HepG2 (cell line): ENCODE data around the gene CPVL. TPM values are rescaled to one million over a fixed set of nuclear protein-coding genes. Genes with fewer than 3 reads are reported as not detected.

Source experiments
- ATF7-NPFF ChIP-seq: sonication (generic); formaldehyde crosslinking; IDR thresholded peaks from 2 replicates; pipeline ENCODE4 v1.8.1; 2023; ENCODE audit warnings: mild to moderate bottlenecking, low read depth, missing genetic modification reagents, moderate library complexity
- BATF2 ChIP-seq: sonication (generic); formaldehyde crosslinking; IDR thresholded peaks from 2 replicates; pipeline ENCODE4 v1.8.0; 2022; ENCODE audit warnings: mild to moderate bottlenecking, missing genetic modification reagents, moderate library complexity
- CEBPG ChIP-seq: IDR thresholded peaks from 2 replicates; pipeline ENCODE4 v1.6.1; 2016
- CSRNP2 ChIP-seq: sonication (generic); formaldehyde crosslinking; conservative IDR thresholded peaks from 2 replicates; pipeline ENCODE4 v1.8.0; 2022; ENCODE audit warnings: low read depth, missing genetic modification reagents
- FOSL2 ChIP-seq: sonication (generic); formaldehyde crosslinking; IDR thresholded peaks from 2 replicates; pipeline ENCODE4 v1.4.0; 2020; ENCODE audit warnings: missing genetic modification reagents
- HNF4A ChIP-seq: sonication (generic); formaldehyde crosslinking; IDR thresholded peaks from 2 replicates; pipeline ENCODE4 v1.4.0; 2020; ENCODE audit warnings: missing genetic modification reagents
- IKZF5 ChIP-seq: IDR thresholded peaks from 2 replicates; pipeline ENCODE4 v1.6.1; 2018; ENCODE audit warnings: missing genetic modification reagents, mild to moderate bottlenecking, missing compliant biosample characterization
- KLF11 ChIP-seq: IDR thresholded peaks from 2 replicates; pipeline ENCODE4 v1.6.1; 2016; ENCODE audit warnings: missing compliant biosample characterization
- KLF6 ChIP-seq: IDR thresholded peaks from 2 replicates; pipeline ENCODE4 v1.8.0; 2016; ENCODE audit warnings: missing biosample characterization, missing genetic modification reagents
- MTF1 ChIP-seq: sonication (generic); formaldehyde crosslinking; IDR thresholded peaks from 2 replicates; pipeline ENCODE4 v1.5.0; 2020; ENCODE audit warnings: missing genetic modification reagents
- PBX3 ChIP-seq: sonication (generic); formaldehyde crosslinking; IDR thresholded peaks from 2 replicates; pipeline ENCODE4 v1.8.1; 2023; ENCODE audit warnings: missing genetic modification reagents, inconsistent platforms, borderline replicate concordance
- RFXAP ChIP-seq: sonication (generic); formaldehyde crosslinking; IDR thresholded peaks from 2 replicates; pipeline ENCODE4 v1.4.0; 2020; ENCODE audit warnings: missing genetic modification reagents, borderline replicate concordance
- SNAI1 ChIP-seq: sonication (generic); formaldehyde crosslinking; IDR thresholded peaks from 2 replicates; pipeline ENCODE4 v1.5.0; 2020; ENCODE audit warnings: mild to moderate bottlenecking, missing genetic modification reagents, borderline replicate concordance
- TBX3 ChIP-seq: fragments of 450-650 bp; IDR thresholded peaks from 2 replicates; pipeline ENCODE4 v1.6.1; 2017; ENCODE audit warnings: antibody characterized with exemption, mild to moderate bottlenecking, inconsistent platforms, borderline replicate concordance
- THAP8 ChIP-seq: sonication (generic); formaldehyde crosslinking; IDR thresholded peaks from 2 replicates; pipeline ENCODE4 v1.5.1; 2020; ENCODE audit warnings: missing genetic modification reagents, mild to moderate bottlenecking, borderline replicate concordance
- THYN1 ChIP-seq: sonication (generic); formaldehyde crosslinking; IDR thresholded peaks from 2 replicates; pipeline ENCODE4 v1.8.1; 2023; ENCODE audit warnings: low read depth, mild to moderate bottlenecking, moderate library complexity, missing genetic modification reagents, borderline replicate concordance
- ZKSCAN8 ChIP-seq: IDR thresholded peaks from 2 replicates; pipeline ENCODE4 v1.6.1; 2016; ENCODE audit warnings: borderline replicate concordance, missing genetic modification reagents, missing compliant biosample characterization
- ZNF260 ChIP-seq: sonication (generic); formaldehyde crosslinking; IDR thresholded peaks from 2 replicates; pipeline ENCODE4 v1.4.0; 2020; ENCODE audit warnings: missing genetic modification reagents, low read depth, mild to moderate bottlenecking, borderline replicate concordance
- ZNF512B ChIP-seq: sonication (generic); formaldehyde crosslinking; IDR thresholded peaks from 2 replicates; pipeline ENCODE4 v1.5.1; 2020; ENCODE audit warnings: missing genetic modification reagents, mild to moderate bottlenecking, borderline replicate concordance
- ZNF547 ChIP-seq: sonication (generic); formaldehyde crosslinking; IDR thresholded peaks from 2 replicates; pipeline ENCODE4 v1.5.1; 2020; ENCODE audit warnings: mild to moderate bottlenecking, missing genetic modification reagents
- ZNF564 ChIP-seq: sonication (generic); formaldehyde crosslinking; IDR thresholded peaks from 2 replicates; pipeline ENCODE4 v1.8.1; 2023; ENCODE audit warnings: mild to moderate bottlenecking, missing genetic modification reagents
- ZNF652 ChIP-seq: IDR thresholded peaks from 2 replicates; pipeline ENCODE4 v1.6.1; 2016; ENCODE audit warnings: low read depth, borderline replicate concordance
- polyA plus RNA-seq, 8 experiments: library from polyadenylated mRNA; depleted of rRNA in 3 of 8; stranded (reverse) in 7 of 8; unstranded in 1 of 8; fragments of >200 nt; fragmentation: Illumina TruSeq in 4 of 8; extraction: Trizol in 4 of 8; gene quantifications; 2 replicates each; pipeline versions ENCODE4 v1.2.1 to v1.2.3, GENCODE V29; 2011 to 2016; ENCODE audit warnings: low read depth in 4 of 8, missing spikeins in 1 of 8, mixed read lengths in 1 of 8; ENCODE audit not compliant: insufficient read depth in 1 of 8
- total RNA-seq, 5 experiments: library from RNA; depleted of rRNA; stranded (reverse); fragments of >200 nt; fragmentation: Illumina TruSeq; extraction: Trizol; gene quantifications; 2 replicates each; pipeline ENCODE4 v1.2.3, GENCODE V29; 2016; ENCODE audit warnings: low read depth in 1 of 5

The CPVL gene
- total and polyA plus RNA-seq, 2 of the 13 experiments (the other 11 are each of a cell fraction or from before 2014, with no cell fraction given): 59.2 to 294 TPM

GRCh38 chr7:29146057-29146706, at the start of gene CPVL (continued):
- TF ChIP-seq THYN1 (CRISPR knock-in tag): 0 out of 2 replicates have a peak, but pooled peaks have one; percentile 61
- no peak for TF ChIP-seq BATF2 (CRISPR knock-in tag)
- no peak for TF ChIP-seq ZNF260 (CRISPR knock-in tag)
- no peak; the same call in 1 of the 2 replicates for TF ChIP-seq ZNF512B (CRISPR knock-in tag)
- 0 out of 2 replicates have a peak, but pooled peaks have one; percentile 20 for TF ChIP-seq ATF7-NPFF (CRISPR knock-in tag)
- no peak for TF ChIP-seq ZNF547 (CRISPR knock-in tag)
- no peak for TF ChIP-seq TBX3
- TF ChIP-seq ZNF652 (CRISPR knock-in tag): no peak
- TF ChIP-seq SNAI1 (CRISPR knock-in tag): no peak
- TF ChIP-seq HNF4A (CRISPR knock-in tag): peak; percentile 34; the same call in 1 of the 2 replicates
- TF ChIP-seq THAP8 (CRISPR knock-in tag): no peak
- no peak for TF ChIP-seq KLF11 (CRISPR knock-in tag)
- no peak for TF ChIP-seq PBX3 (CRISPR knock-in tag)
- 0 out of 2 replicates have a peak, but pooled peaks have one; percentile 28 for TF ChIP-seq ZKSCAN8 (CRISPR knock-in tag)
- TF ChIP-seq CSRNP2 (CRISPR knock-in tag): no peak
- no peak for TF ChIP-seq FOSL2 (CRISPR knock-in tag)
- no peak for TF ChIP-seq RFXAP (CRISPR knock-in tag)
- no peak for TF ChIP-seq ZNF564
- TF ChIP-seq IKZF5: no peak
- TF ChIP-seq MTF1 (CRISPR knock-in tag): no peak
- no peak for TF ChIP-seq KLF6 (CRISPR knock-in tag)
- TF ChIP-seq CEBPG: no peak
